Effector memory CD4-positive, alpha-beta T cell (primary cell): Measurements from ENCODE around the gene GPT2.

Experiments
- DNase-seq, 3 donors: peaks; one replicate each; pipeline ENCODE4 v3.0.0-alpha.2; 2020
- H3K27ac ChIP-seq: 2 replicates; pipeline ENCODE4 v1.7.0; 2013; ENCODE audit warnings: mild to moderate bottlenecking, low read length, moderate library complexity; ENCODE audit not compliant: insufficient read depth, poor library complexity, severe bottlenecking
- H3K27me3 ChIP-seq: replicated peaks from 2 replicates; pipeline ENCODE4 v1.7.0; 2013; ENCODE audit warnings: mild to moderate bottlenecking, low read length; ENCODE audit not compliant: insufficient read depth, control insufficient read depth, poor library complexity, severe bottlenecking
- H3K36me3 ChIP-seq: 2 replicates; pipeline ENCODE4 v1.7.0; 2013; ENCODE audit warnings: mild to moderate bottlenecking, low read length, moderate library complexity; ENCODE audit not compliant: control insufficient read depth, insufficient read depth
- H3K4me1 ChIP-seq: 2 replicates; pipeline ENCODE4 v1.7.0; 2013; ENCODE audit warnings: low read length, mild to moderate bottlenecking; ENCODE audit not compliant: control insufficient read depth, insufficient read depth, poor library complexity, severe bottlenecking
- H3K4me3 ChIP-seq: 2 replicates; pipeline ENCODE4 v1.7.0; 2013; ENCODE audit warnings: low read length, low read depth, mild to moderate bottlenecking; ENCODE audit not compliant: insufficient read depth, poor library complexity, severe bottlenecking
- H3K9me3 ChIP-seq: 2 replicates; pipeline ENCODE4 v1.7.0; 2013; ENCODE audit warnings: mild to moderate bottlenecking, low read length, moderate library complexity; ENCODE audit not compliant: control insufficient read depth

The GPT2 gene

DNA sequence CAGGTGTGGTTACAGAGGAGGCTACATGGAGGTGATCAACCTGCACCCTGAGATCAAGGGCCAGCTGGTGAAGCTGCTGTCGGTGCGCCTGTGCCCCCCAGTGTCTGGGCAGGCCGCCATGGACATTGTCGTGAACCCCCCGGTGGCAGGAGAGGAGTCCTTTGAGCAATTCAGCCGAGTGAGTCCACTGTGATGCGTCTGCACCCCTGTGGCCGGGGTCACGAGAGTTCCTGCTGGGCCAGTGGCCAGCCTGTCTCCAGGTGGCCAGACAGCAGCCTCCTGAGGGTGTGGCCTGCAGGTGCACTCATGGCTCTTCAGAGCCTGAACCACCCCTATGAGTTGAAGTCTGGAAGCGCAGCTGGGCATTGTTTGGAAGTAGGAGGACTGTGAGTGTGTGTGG is 38.1 kb downstream of the GPT2 start:
- H3K27ac ChIP-seq: no peak overlapping the region
- DNase-seq: no peak
- H3K4me1 ChIP-seq: no peaks in the 10 kb centered on the region
- no peaks in the 10 kb centered on the region for H3K27me3 ChIP-seq
- H3K36me3 ChIP-seq: no peaks in the 10 kb centered on the region
- H3K9me3 ChIP-seq: no peaks in the 10 kb centered on the region
- H3K4me3 ChIP-seq: no peak overlapping the region

DNA sequence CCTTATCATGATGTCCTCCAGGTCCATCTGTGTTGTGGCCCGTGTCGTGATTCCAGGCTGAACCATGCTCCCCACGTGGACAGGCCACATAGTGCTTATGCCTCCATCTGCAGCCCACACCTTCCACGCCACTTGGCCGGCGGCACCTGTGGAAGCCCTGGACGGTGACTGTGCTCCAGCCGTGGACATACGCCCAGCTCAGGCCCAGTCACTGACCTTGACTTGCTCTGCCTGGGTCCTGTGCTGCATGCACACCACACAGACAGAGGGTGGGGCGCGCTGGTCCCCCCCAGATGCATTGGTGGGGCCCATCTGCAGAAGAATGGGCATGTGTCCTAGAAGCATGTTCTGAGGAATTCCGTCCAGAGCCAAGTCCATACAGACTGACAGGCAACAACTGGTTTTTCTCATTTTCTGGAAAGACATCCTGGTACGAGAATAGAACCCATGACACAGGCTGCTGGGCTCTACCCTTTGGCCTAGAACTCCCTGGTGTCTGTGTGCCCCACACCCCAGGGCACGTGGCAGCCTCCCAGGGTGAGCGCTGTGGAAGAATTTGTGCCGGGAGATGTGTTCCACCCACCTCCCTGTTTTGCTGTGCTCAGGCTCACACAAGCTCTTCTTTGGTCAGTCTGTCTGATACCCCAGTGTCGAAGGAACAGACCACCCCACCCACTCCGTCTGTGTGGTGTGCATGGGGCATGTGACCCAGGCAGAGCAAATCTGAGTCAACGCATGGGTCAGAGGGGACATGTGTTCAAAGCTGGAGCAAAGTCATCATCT is 39.5 kb downstream of the GPT2 start:
- H3K4me3 ChIP-seq: no peak overlapping the region
- H3K27ac ChIP-seq: no peak overlapping the region
- no peaks in the 10 kb centered on the region for H3K27me3 ChIP-seq
- H3K36me3 ChIP-seq: no peaks in the 10 kb centered on the region
- no peaks in the 10 kb centered on the region for H3K9me3 ChIP-seq
- no peaks in the 10 kb centered on the region for H3K4me1 ChIP-seq
- DNase-seq: no peak

DNA sequence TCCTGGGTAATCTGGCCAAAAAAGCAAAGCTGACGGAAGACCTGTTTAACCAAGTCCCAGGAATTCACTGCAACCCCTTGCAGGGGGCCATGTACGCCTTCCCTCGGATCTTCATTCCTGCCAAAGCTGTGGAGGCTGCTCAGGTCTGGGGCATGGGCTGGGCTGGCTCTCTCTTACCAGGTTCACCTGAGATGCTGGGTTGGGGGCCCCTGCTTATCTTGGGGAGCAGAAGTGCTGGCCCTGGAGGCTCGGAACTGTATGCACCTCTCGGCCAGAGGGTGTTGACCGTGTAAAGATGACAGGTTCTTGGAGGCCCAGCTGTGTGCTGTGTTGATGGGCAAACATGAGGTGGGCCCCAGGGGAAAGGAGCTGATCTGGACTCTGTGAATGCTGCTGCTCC is 40.2 kb downstream of the GPT2 start:
- Histone ChIP-seq H3K9me3 (no peaks in the 10 kb centered on the region), H3K4me3 (no peak overlapping the region), H3K36me3 (no peaks in the 10 kb centered on the region), H3K4me1 (no peaks in the 10 kb centered on the region), H3K27ac (no peak overlapping the region), H3K27me3 (no peaks in the 10 kb centered on the region)
- DNase-seq: no peak

DNA sequence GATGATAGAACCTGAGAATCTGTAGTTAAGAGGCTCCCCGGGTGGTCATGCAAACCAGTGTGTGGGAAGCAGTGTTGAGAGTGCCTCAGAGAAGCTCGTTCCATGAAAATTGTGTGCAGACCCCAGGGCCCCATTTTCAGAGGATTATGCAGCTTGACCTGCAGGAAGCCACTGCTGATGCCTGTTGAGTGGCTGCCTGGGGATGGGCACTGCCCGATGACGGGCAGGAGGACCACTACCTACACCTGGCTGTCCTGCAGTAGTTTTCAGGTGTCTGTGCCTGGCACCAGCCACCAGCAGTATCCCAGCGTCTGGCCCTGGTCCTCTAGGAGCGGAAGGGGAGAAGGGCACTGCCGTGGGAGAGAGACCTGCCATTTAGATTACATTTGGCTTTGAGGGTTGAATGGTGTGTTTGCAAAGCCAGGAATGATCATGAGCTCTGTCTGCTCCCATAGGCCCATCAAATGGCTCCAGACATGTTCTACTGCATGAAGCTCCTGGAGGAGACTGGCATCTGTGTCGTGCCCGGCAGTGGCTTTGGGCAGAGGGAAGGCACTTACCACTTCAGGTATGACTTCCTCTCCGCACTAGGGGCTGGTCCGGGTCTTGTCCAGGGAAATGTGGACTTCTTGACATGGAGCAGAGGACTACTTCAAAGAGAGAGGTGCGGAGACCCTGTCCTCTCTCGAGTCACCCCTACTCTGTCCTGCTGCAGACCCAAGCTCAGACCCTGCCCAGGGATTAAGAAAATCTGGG is 42.5 kb downstream of the GPT2 start:
- no peaks in the 10 kb centered on the region for H3K4me1 ChIP-seq
- H3K27me3 ChIP-seq: no peaks in the 10 kb centered on the region
- no peak overlapping the region for H3K4me3 ChIP-seq
- H3K27ac ChIP-seq: no peak overlapping the region
- no peak for DNase-seq
- no peaks in the 10 kb centered on the region for H3K9me3 ChIP-seq
- no peaks in the 10 kb centered on the region for H3K36me3 ChIP-seq

DNA sequence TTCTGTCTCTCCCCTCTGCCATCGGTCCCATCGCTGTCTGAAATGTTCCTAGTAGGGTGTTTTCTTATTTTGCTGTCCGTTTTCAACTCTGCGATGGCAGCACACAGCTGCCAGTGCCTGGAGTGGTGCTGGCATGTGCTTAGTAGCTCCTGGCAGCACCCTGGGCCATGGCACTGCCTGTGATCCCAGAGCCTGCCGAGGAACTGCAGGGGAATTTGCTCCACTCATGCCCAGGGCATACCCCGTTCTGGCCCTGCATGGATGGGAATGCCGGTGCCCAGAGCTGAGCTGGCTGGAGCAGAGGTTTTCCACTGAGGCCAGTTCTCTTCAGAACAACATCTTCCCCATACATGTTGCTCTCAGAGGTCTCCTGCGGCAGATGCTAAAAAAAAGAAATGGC is 43.1 kb downstream of the GPT2 start:
- Histone ChIP-seq H3K27ac (no peak overlapping the region), H3K4me1 (no peaks in the 10 kb centered on the region), H3K4me3 (no peak overlapping the region), H3K27me3 (no peaks in the 10 kb centered on the region), H3K9me3 (no peaks in the 10 kb centered on the region), H3K36me3 (no peaks in the 10 kb centered on the region)
- no peak for DNase-seq

DNA sequence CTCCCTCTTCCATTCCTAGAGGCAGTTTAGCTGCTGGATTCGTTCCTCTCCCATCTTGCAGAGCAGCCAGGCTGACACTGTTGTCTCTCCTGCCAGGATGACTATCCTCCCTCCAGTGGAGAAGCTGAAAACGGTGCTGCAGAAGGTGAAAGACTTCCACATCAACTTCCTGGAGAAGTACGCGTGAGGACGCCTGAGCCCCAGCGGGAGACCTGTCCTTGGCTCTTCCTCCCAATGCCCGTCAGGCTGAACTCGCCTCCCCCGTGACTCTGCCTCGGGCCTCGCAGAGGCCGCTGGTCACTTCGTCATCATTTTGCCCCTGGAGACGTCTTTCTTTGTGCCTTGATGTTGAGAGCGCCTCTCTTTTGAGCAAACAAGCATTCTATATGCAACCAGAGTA is 44.6 kb downstream of the GPT2 start:
- Histone ChIP-seq H3K36me3 (no peaks in the 10 kb centered on the region), H3K9me3 (no peaks in the 10 kb centered on the region), H3K27ac (no peak overlapping the region), H3K4me1 (no peaks in the 10 kb centered on the region), H3K27me3 (no peaks in the 10 kb centered on the region), H3K4me3 (no peak overlapping the region)
- DNase-seq: no peak

DNA sequence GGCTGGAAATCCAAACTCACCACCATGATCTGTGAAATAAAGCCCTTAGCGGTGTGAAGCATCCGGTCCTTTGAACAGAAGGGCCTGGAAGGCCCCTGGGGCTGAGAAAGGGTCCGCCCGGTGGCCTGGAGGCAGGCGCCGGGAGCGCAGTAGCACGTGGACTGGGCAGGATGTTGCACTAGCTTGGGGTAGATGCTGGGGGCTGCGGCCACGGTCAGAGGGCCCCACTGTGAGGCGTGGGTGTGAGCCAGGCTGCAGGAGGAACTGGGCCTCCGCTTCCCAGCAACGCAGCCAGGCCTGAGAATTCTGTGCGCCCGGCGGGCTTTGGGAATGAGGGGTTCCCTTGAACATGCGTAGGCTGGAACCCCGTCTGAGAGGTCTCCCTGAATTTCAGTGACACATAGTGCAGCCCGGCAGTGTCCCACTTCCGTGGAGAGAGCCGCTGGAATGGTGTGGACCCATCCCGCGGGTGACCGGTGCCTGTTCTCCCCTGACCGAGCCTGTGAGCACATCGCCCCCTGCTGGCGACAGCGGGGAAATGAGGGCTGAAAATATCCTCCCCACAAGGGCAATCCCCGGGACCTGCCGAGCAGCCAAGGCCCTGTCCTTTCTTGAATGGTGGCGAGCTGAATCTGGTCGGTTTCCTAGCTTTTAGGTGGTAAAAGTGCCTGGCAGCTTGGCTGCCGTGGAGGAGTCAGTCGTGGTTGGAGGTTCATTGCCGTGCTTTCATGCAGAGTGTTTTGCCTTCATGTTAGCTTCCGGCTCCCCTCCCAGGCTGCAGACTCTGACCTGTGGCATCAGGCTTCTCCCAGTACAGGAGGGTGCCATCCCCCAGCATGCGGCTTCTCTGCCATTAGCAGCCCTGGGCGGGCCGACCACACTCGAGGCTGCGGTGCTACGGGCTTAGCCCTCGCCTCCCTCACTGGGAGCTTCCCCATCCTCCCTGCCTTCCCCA is 45.5 kb downstream of the GPT2 start:
- peak; percentile 21 to 43 (median 27) for DNase-seq
- Histone ChIP-seq H3K4me3 (no peak overlapping the region), H3K27ac (no peak overlapping the region), H3K36me3 (no peaks in the 10 kb centered on the region), H3K27me3 (no peaks in the 10 kb centered on the region), H3K9me3 (no peaks in the 10 kb centered on the region), H3K4me1 (no peaks in the 10 kb centered on the region)

DNA sequence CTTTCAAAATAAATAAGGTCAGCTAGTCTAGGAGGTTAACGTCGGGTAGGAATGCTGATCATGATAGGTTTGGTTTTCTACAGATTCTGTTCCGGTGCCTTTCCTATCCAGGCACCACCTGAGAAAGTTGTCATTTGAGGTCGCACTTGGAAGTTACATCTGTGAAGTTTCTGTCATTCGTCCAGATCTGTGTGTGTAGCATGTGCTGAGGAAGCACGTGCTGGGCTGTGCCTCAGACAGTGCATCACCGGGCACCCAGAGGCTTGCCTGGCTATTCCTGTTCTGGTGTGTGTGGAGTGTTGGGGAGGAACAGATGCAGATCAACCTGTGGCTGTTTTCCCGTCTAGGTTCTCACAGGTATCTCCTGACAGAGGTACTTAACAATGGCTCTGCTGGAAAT is 46.7 kb downstream of the GPT2 start:
- Histone ChIP-seq H3K27ac (no peak overlapping the region), H3K9me3 (no peaks in the 10 kb centered on the region), H3K36me3 (no peaks in the 10 kb centered on the region), H3K27me3 (no peaks in the 10 kb centered on the region), H3K4me3 (no peak overlapping the region), H3K4me1 (no peaks in the 10 kb centered on the region)
- DNase-seq: no peak

DNA sequence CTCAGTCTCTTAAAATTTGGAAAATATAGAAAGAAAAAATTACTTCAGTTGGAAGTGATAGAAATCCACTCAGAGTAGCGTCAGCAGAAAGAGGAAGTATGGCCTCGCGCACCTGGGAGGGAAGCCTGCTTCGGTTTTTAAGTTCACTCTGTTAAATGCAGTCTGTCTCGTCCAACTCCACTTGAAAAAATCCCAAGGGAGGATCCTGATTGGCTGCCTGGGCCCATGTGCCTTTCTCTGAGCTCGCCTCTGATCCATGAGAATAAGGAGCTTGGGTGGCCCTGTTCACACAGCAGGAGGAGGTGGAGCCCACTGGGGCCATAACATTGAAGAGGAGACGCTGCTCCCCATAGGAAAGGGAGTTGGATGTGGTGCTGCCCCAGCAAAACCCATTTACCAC is 48.6 kb downstream of the GPT2 start:
- Histone ChIP-seq H3K36me3 (no peaks in the 10 kb centered on the region), H3K4me1 (no peaks in the 10 kb centered on the region), H3K4me3 (no peak overlapping the region), H3K9me3 (no peaks in the 10 kb centered on the region), H3K27ac (no peak overlapping the region), H3K27me3 (no peaks in the 10 kb centered on the region)
- no peak for DNase-seq
